Measurements from ENCODE around the gene MATN3. TPM values are rescaled to one million over a fixed set of nuclear protein-coding genes. Genes with fewer than 3 reads are reported as not detected.
"Not testable (repeated sequence)": the region's sequence is repeated elsewhere in the genome, so short reads cannot be mapped to it uniquely, and the experiment has no call there.

Gene MATN3
- total and polyA plus RNA-seq, 2 donors (not counting 3 experiments of a cell fraction or from before 2014, with no cell fraction given), result 1.8 to 3.4 TPM

DNA sequence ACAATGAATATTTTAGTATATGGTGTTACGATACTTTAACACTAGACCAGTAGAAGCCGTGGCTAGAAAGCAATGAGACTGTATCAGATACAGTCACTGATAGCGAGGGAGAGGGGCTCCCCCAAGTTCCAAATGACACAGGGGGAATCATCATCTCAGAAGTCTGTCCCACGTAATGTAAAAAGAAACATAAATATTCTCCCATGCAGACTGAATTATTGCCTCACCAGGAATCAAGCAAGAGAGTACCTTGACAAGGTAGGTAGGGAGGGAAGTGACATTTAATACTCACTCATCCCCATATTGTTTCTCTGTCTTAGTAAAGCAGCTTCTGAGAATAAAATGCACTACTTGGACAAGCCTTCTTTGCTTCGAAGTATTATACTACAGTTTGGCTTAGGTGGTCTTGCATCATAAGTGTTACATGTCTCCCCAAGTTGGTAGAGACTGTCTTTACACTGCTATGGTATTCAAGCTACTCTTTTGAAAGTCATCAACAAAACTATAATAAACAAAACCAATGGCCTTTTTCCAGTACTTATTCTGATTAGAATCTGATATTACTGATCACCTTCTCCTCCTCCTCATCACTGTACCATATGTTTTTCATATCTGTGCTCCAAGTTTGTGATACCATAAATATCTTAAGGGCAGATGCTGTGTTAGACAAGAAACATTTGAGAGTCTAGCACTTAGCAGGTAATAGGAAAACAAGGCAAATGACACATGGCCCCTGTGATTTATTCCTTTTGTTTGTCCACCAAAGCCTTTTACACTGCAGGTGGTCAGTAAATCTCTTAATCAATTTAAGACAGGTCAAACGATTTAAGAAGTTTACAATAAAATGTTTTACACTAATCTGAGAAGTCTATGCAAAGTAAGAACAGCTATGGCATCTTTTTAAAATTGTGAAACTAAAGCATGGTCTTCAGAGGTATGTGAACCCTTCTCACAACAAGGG lies 36.3 kb upstream of the MATN3 start:
- POLR2A ChIA-PET, result interaction anchor here (0.7 to 1.4 kb wide), 2 partner anchors 11 to 13 kb away, joined by 3 read pairs; no protein-coding TSS in a partner anchor
- peak overlapping the region; percentile 94 for H3K27ac ChIP-seq (ENCODE audit: insufficient read depth, low read depth, low read length)
- peaks cover 71% of the 10 kb centered on the region for H3K79me2 ChIP-seq (ENCODE audit: control insufficient read depth, insufficient read depth, low read length)
- intact Hi-C loops (cut with micrococcal nuclease), result no loop called here
- BruUV-seq (replicated peaks), result no TSS peak
- CTCF ChIA-PET, result interaction anchor here (1.0 to 12.6 kb wide), 7 partner anchors 12 to 93 kb away, joined by 3 to 146 read pairs (median 6); no protein-coding TSS in a partner anchor
- H3K36me3 ChIP-seq (ENCODE audit: control insufficient read depth in 2 of 2, extremely low read depth in 1 of 2, insufficient read depth in 2 of 2, low read length in 2 of 2), result no peaks in the 10 kb centered on the region
- H3K4me2 ChIP-seq (ENCODE audit: insufficient read depth, low read length), result peak overlapping the region; percentile 91
- H3K4me3 ChIP-seq (replicated peaks in 1 of 3; ENCODE audit: insufficient read depth in 1 of 3, low read depth in 1 of 3, low read length in 3 of 3), result peak overlapping the region in 2 of 3 experiments; percentile 51 to 97
- H3K27me3 ChIP-seq (ENCODE audit: control insufficient read depth in 2 of 2, insufficient read depth in 2 of 2, low read length in 2 of 2), result no peaks in the 10 kb centered on the region
- peaks cover 37% of the 10 kb centered on the region for H3K4me1 ChIP-seq (ENCODE audit: control insufficient read depth, extremely low read depth, insufficient read depth, low read length)
- no peaks in the 10 kb centered on the region for H3K9me3 ChIP-seq (replicated peaks; ENCODE audit: control insufficient read depth, insufficient read depth, low read length)
- dilution Hi-C loops (cut with MboI; ENCODE audit: extremely low pct_ligation_motif_present, low sequenced_read_pairs), result no loop called here
- FAIRE-seq (no peak), DNase-seq (ENCODE audit: low read depth, low spot score) (peak; percentile 36)
- H3K9me1 ChIP-seq (replicated peaks; ENCODE audit: control insufficient read depth, extremely low read depth, insufficient read depth, low read length), result no peaks in the 10 kb centered on the region
- peak overlapping the region; percentile 94 for H3K9ac ChIP-seq (replicated peaks; ENCODE audit: extremely low read depth, insufficient read depth, low read length)
- TF ChIP-seq POLR2AphosphoS5 (IDR thresholded peaks at IDR 0.05; ENCODE audit: insufficient read depth, low read depth, low read length) (no peak), MYC (IDR thresholded peaks at IDR 0.05; ENCODE audit: low read depth, low read length) (no peak), GATA2 (IDR thresholded peaks at IDR 0.05; ENCODE audit: insufficient read depth, insufficient read length, low read depth, low read length) (no peak), JUN (IDR thresholded peaks at IDR 0.05; ENCODE audit: borderline replicate concordance, insufficient read depth, insufficient read length, low read depth) (no peak)
- TF ChIP-seq, protein P1, sequence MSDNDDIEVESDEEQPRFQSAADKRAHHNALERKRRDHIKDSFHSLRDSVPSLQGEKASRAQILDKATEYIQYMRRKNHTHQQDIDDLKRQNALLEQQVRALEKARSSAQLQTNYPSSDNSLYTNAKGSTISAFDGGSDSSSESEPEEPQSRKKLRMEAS (IDR thresholded peaks at IDR 0.05; ENCODE audit: insufficient read depth, insufficient read length), result no peak
- H2AFZ ChIP-seq (ENCODE audit: low read depth, low read length), result no peak overlapping the region
- no peaks in the 10 kb centered on the region for H4K20me1 ChIP-seq (replicated peaks; ENCODE audit: control insufficient read depth, extremely low read depth, insufficient read depth, low read length)

DNA sequence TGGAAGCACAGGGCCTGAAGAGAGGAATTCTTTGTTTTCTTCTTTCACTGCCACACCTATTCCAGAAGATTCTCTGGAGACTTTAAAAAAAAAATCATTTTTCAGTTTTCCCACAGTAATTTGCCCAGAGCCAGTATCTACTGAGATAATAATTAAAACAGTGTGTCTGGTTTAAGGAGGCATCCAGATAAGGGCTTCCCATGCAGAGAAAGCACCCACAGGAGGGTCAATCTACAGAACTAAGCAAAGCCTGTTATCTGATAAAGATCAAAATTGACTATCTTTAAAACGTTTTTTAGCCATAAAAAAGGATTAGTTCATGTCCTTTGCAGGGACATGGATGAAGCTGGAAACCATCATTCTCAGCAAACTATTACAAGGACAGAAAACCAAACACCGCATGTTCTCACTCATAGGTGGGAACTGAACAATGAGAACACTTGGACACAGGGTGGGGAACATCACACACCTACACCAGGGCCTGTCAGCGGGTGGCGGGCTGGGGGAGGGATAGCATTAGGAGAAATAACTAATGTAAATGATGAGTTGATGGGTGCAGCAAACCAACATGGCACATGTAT lies 33.3 kb upstream of the MATN3 start:
- H2AFZ ChIP-seq (ENCODE audit: low read depth, low read length); H3K27ac ChIP-seq (ENCODE audit: insufficient read depth, low read depth, low read length); FAIRE-seq; H3K9ac ChIP-seq (replicated peaks; ENCODE audit: extremely low read depth, insufficient read depth, low read length); H3K27me3 ChIP-seq (ENCODE audit: control insufficient read depth in 2 of 2, insufficient read depth in 2 of 2, low read length in 2 of 2); POLR2A ChIA-PET; BruUV-seq (replicated peaks); H3K9me1 ChIP-seq (replicated peaks; ENCODE audit: control insufficient read depth, extremely low read depth, insufficient read depth, low read length); H3K36me3 ChIP-seq (ENCODE audit: control insufficient read depth in 2 of 2, extremely low read depth in 1 of 2, insufficient read depth in 2 of 2, low read length in 2 of 2); dilution Hi-C loops (cut with MboI; ENCODE audit: extremely low pct_ligation_motif_present, low sequenced_read_pairs); H4K20me1 ChIP-seq (replicated peaks; ENCODE audit: control insufficient read depth, extremely low read depth, insufficient read depth, low read length); intact Hi-C loops (cut with micrococcal nuclease); DNase-seq (ENCODE audit: low read depth, low spot score); H3K4me3 ChIP-seq (replicated peaks in 1 of 3; ENCODE audit: insufficient read depth in 1 of 3, low read depth in 1 of 3, low read length in 3 of 3); H3K9me3 ChIP-seq (replicated peaks; ENCODE audit: control insufficient read depth, insufficient read depth, low read length); H3K4me2 ChIP-seq (ENCODE audit: insufficient read depth, low read length): not testable (repeated sequence)
- Histone ChIP-seq H3K79me2 (ENCODE audit: control insufficient read depth, insufficient read depth, low read length) (peaks cover 88% of the 10 kb centered on the region), H3K4me1 (ENCODE audit: control insufficient read depth, extremely low read depth, insufficient read depth, low read length) (peaks cover 46% of the 10 kb centered on the region)
- CTCF ChIA-PET, result interaction anchor here (2.4 to 12.6 kb wide), 2 partner anchors 30 to 49 kb away, joined by 7 to 146 read pairs; no protein-coding TSS in a partner anchor

Data from endothelial cell of umbilical vein (primary cell).